Cardiac fibroblast (primary cell): ENCODE measurements around the gene PRICKLE4.

Experiments used
- DNase-seq, 2 donors: peaks; one replicate each; pipeline versions ENCODE4 v3.0.0 to v3.0.0-alpha.2; 2010; ENCODE audit warnings: low read depth in 2 of 2
- H3K4me3 ChIP-seq, 2 donors: replicated peaks in 1 of 2; 1 replicate in 1 of 2; 2 replicates in 1 of 2; pipeline ENCODE4 v1.5.1; 2011; ENCODE audit warnings: low read depth in 2 of 2, low read length in 2 of 2, mild to moderate bottlenecking in 2 of 2, moderate library complexity in 1 of 2
- TF ChIP-seq, protein P1 (sequence below): IDR thresholded peaks from one replicate; pipeline ENCODE4 v1.5.1; 2011; ENCODE audit warnings: low read depth, mild to moderate bottlenecking, low read length, inconsistent platforms

The PRICKLE4 gene

GRCh38 chr6:41780551-41781365 is at the start of gene PRICKLE4:
Gene PRICKLE4, plus strand, starts transcription at chr6:41780782. Its CDS starts 2,692 bp downstream, at chr6:41783474.
- DNase-seq: peak; percentile 14 to 69
- H3K4me3 ChIP-seq: peak within 1 kb of the TSS; percentile 62 to 63
- TF ChIP-seq, protein P1, sequence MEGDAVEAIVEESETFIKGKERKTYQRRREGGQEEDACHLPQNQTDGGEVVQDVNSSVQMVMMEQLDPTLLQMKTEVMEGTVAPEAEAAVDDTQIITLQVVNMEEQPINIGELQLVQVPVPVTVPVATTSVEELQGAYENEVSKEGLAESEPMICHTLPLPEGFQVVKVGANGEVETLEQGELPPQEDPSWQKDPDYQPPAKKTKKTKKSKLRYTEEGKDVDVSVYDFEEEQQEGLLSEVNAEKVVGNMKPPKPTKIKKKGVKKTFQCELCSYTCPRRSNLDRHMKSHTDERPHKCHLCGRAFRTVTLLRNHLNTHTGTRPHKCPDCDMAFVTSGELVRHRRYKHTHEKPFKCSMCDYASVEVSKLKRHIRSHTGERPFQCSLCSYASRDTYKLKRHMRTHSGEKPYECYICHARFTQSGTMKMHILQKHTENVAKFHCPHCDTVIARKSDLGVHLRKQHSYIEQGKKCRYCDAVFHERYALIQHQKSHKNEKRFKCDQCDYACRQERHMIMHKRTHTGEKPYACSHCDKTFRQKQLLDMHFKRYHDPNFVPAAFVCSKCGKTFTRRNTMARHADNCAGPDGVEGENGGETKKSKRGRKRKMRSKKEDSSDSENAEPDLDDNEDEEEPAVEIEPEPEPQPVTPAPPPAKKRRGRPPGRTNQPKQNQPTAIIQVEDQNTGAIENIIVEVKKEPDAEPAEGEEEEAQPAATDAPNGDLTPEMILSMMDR: no peak

- TF ChIP-seq, protein P1: no peak
- DNase-seq: no peak
- H3K4me3 ChIP-seq: no peak overlapping the region
Observed at GRCh38 chr6:41731561-41732086, 49.0 kb upstream of the PRICKLE4 start.

GRCh38 chr6:41732149-41732548 is 48.4 kb upstream of the PRICKLE4 start:
- DNase-seq: no peak
- H3K4me3 ChIP-seq: no peak overlapping the region
- TF ChIP-seq, protein P1: no peak

GRCh38 chr6:41732591-41733359 is 47.8 kb upstream of the PRICKLE4 start:
- TF ChIP-seq, protein P1: no peak
- peak overlapping the region; percentile 51 to 82 for H3K4me3 ChIP-seq
- peak in 1 of 2 donors; percentile 18 for DNase-seq

DNA sequence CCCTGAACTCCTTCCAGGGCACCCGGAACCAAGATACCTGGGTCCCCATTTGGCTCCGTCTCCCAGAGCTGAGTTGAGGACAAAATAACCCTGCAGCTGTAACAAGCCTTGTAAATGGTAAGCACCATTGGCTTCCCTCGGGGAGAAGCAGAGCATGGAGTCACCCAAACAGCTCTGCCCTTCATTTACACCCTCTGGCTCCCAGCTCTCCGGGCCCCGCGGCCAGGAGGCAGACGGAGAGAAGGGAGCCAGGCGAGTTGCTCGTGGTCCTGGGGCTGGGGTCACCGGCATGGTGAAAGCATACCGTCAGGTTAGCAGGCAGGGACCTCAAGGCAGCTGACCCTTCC is 47.2 kb upstream of the PRICKLE4 start:
- no peak for DNase-seq
- TF ChIP-seq, protein P1: no peak
- H3K4me3 ChIP-seq: peak overlapping the region; percentile 51 to 82

DNA sequence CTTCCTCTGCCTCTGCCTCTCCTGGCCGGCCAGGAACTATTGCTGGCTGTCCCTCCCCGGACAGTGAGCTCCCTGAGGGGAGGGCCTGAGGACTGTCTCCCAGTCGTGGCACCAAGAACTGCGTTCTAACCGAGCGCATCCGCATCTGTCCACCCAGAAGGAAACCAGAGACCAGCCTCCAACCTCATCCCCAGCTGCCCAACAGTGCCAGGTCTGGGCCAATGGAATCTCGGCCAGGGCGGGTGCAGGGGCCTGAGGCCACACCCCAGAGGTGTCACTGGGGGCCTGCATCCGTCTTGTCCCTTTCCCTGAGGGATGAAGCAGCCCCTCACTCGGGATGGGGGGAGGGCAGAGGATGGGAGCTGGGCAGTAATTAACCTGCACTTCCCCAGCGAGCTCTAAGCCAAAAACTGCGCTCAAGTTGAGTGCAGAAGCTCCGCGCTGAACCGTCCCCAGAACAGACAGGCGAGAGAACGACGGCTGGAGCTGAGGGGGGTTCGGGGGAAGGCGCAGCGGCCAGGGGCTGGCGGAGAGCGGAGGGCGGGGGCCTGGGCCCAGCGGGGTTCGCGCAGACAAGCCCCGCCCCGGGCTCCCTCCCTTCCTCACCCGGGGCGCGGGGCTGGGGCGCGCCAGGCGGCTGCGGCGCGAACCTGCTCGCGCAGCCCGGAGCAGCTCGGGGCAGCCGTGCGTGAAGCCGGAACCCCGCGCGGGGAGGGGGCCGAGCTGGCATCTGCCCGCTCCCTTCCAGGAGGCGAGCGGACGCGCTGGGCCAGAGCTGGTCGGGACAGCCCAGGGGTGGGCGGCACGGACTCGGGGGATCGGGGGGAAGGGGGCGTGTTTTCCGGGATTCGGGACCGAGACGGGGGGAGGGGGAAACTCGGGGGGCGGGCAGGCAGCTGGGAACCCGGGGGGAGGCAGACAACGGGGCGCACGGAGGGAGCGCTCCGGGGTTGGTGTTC is 46.6 kb upstream of the PRICKLE4 start:
- H3K4me3 ChIP-seq: peak overlapping the region; percentile 76 to 82
- TF ChIP-seq, protein P1: no peak
- DNase-seq: peak; percentile 63 to 78
